ENCODE measurements around the gene TSKS. TPM values are rescaled to one million over a fixed set of nuclear protein-coding genes. Genes with fewer than 3 reads are reported as not detected.

The TSKS gene, protein sequence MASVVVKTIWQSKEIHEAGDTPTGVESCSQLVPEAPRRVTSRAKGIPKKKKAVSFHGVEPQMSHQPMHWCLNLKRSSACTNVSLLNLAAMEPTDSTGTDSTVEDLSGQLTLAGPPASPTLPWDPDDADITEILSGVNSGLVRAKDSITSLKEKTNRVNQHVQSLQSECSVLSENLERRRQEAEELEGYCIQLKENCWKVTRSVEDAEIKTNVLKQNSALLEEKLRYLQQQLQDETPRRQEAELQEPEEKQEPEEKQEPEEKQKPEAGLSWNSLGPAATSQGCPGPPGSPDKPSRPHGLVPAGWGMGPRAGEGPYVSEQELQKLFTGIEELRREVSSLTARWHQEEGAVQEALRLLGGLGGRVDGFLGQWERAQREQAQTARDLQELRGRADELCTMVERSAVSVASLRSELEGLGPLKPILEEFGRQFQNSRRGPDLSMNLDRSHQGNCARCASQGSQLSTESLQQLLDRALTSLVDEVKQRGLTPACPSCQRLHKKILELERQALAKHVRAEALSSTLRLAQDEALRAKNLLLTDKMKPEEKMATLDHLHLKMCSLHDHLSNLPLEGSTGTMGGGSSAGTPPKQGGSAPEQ
- 1.1 TPM for total RNA-seq

DNA sequence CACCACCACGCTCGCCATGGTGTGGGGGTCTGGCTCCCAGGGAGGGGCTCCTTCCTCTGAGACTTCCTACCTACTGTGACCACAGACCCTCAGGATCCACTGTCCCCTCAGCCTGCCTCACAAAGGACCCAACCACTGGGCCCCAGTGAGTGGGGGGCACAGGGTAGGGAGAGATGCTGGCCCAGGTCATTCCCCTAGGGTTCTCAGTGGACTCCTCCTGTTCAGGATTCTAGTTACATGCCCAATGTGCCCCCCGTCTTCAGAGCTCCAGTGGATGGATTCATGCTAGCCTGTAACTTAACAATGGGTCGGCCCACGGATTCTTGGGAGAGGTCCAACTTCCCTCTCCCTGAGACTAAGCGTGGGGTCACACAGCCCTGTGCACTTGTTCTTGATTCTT, at the start of gene TSKS:
Gene TSKS (minus strand): TSS at position 77 of the 400 bp plus-strand sequence. CDS start 59 bp downstream, at position 18.
- DNase-seq (ENCODE audit: low read depth in 2 of 3, low spot score in 2 of 3): no peak

DNA sequence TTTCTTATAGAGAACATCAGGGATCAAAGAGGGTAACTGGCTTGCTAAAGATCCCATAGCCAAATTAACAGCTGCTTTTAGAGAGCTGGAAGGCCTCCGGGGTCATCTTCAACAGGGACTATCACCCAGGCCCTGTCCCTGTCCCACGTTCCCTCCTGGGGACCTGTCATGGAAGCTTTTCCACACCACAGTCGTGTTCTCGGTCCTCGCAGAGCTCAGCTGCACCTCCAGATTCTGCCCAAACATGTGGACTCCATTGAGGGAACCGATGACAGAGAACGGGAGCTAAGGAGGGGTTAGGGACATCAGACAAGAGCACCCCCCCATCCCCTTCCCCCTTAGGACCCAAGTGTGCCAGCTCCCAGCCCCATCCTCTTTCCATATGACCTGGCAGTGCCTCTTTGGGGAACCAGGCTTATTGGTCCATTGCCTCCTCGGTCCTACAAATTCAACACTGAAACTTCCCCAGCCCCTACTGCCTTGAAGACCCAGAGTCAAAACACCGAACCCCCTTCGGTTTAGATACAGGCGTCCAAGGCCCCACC, 49.4 kb upstream of the TSKS start:
- no peak for DNase-seq (ENCODE audit: low read depth in 2 of 3, low spot score in 2 of 3)

DNA sequence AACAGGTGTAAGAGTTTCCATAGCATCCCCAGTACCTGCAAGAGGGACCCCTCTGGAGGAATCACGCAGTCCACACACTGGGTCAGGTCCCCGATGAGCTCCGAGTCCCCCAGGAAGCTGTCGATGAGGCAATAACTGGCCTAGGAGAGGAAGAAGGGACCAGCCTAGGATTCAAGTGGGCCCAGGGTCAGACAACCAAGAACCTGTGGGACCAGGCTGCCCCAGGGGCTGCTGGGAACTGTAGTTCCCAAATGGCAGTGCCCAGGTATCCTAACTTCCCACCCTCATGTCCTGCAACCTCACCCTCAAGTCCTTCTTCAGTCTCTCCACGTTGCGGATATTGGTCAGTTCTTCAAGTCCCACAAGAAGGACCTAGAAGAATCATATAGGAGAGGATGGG, 48.2 kb upstream of the TSKS start:
- DNase-seq (ENCODE audit: low read depth in 2 of 3, low spot score in 2 of 3): no peak

DNA sequence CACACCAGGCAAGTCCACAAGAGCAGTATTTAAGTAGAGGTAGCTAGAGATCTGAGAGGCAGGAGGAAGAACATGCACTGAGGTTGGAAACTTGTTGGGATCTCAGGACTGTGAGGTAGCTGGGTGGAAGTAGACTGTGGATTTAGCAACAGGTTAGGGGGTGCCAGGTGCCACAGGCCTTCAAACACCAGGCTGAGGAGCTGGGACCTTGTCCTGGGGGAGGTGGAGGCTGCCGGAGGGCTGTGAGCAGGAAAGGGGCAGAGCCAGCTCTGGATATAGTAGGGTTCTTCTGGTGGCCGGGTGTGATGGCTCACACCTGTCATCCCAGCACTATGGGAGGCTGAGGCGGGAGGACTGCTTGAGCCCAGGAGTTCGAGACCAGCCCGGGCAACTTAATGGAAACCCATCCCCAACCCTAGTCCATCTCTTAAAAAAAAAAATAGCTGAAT, 46.9 kb upstream of the TSKS start:
- DNase-seq (ENCODE audit: low read depth in 2 of 3, low spot score in 2 of 3): no peak

DNA sequence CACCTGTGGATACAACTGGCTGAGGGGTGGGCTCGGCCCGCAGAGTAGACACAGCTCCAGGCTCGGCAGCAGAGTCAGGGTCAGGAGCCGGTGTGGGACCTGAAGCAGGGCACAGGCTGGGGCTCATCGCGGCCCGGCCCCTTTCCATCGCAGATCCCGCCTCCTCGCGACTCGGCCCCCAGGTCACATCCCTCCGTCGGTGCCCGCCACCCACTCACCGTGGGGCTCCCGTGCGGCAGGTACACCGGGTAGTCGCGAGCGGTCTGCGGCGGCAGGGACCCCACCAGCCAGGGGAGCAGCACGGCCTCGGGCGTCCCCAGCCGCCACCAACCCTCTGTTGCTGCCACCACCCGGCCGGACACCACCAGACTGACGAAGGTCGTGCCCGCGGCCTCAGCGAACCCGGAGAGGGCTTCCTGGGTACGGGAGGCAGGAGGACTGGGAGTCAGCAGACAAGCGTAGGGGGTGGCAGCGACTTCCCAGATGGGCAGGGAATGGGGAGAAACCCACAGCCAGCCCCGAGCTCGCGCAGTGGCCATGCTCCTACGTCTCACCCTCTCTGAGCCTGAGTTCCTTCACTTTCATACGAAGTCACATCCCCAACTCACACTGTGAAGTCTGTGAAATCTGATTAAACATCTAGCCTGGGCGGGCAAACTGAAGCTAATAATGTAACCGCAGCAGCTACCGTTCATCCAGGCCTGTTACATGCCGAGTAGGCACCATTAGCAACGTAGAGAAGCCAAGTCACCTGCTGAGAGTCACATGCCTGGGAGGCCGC, 46.2 kb upstream of the TSKS start:
- peak in 1 of 3 donors; percentile 40 for DNase-seq (ENCODE audit: low read depth in 2 of 3, low spot score in 2 of 3)

DNA sequence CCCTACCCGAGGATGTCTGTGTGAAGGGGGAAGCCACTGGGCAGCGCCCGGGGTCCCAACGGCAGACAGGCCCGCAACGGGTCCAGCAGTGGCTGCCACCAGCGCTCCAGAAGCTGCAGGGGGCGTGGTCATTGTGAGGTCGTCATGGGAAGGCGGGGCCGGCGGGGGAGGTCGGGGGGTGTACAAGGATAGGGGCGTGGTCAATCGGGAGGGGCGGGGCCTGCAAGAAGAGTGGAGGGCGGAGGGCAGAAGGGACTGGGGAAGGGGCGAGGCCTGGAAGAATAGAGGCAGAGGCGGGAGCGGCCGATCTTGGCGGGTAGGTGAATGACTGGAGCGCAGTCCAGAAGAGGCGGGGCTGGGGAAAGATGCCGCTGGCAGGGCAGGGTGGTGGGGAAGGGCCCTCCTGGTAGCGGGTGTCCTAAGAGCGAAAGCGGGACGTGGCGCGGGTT, 45.6 kb upstream of the TSKS start:
- peak; percentile 69 to 93 (median 89) for DNase-seq (ENCODE audit: low read depth in 2 of 3, low spot score in 2 of 3)

DNA sequence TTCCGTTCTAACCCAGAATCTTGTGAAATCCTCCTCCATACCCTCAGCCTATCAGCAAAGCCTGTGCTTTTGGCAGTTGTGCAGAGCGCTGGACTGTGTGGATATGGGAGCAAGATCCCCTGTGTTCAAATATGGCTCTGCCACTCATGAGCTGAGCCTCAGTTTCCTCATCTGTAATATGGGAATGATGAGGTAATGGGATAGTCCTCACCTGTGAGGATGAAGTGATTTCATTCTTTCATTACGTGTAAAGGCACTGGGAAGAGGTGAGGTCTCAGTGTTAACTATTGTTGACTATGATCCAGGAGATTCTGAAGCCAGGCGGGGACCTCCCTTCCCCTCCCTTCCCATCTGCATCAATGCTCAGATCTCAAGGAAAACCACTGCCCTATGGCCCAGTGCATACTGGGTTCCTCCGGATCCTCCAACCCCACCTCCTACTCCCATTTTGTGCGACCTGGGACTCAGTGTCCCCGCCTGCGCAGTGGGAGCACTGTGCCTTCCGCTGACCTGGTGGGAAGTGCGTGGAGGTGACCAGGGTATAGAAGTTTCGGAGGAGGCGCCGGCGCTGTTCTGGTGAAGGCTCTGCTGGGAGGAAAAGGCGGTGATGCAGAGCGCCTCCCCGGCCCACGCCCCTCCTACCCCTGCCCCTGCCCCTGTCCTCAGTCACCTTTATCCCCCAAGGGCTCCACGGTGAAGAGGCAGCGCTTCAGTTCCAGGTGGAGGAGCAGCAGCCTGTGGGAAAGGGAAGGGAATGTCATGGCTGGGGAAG, 45.0 kb upstream of the TSKS start:
- DNase-seq (ENCODE audit: low read depth in 2 of 3, low spot score in 2 of 3): no peak

DNA sequence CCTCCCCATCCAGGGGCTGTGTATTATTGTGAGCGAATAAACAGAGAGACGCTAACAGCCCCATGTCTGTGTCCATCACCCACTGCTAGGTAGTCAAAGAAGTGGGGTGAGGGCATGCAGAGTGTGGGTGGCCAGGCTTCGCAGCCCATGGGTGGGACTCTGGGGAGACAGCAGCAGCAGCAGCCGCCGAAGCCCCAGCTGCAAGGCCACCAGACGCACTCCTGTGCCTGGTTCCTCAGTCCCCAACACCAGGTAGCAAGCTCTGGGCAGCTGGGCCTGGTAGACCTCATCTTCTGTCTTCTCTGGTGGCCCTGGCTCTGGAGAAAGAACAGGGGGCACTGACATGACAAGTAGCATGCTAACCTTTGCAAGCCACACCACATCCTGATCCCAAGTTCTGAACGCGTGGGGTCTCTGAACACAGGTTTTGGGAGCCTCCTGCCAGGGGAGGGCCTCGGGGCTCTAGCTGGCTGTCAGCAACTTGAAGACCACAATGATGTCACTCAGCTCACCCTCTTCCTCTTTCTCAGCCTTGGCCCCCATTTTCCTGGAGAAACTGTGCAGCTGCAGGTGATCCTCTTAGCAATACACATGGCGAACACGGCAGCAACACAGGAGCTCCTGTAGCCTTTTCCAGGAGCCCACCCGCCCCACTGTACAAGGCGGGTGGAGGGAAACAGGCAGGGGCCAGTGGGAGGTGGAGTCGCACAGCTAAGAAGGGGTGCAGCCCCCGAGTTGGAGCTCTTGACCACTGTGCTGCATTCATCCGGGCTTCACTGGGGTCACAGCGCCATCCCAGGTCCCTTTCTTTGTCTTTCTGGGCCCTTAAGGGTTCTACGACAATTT, 44.2 kb upstream of the TSKS start:
- peak in 2 of 3 donors; percentile 75 to 82 for DNase-seq (ENCODE audit: low read depth in 2 of 3, low spot score in 2 of 3)

DNA sequence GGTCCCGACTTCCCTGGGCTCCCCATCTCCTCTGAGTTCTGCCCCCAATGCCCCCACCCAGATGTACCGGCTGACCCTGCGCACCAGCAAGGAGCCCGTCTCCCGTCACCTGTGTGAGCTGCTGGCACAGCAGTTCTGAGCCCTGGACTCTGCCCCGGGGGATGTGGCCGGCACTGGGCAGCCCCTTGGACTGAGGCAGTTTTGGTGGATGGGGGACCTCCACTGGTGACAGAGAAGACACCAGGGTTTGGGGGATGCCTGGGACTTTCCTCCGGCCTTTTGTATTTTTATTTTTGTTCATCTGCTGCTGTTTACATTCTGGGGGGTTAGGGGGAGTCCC, 43.5 kb upstream of the TSKS start:
- DNase-seq (ENCODE audit: low read depth in 2 of 3, low spot score in 2 of 3): no peak

DNA sequence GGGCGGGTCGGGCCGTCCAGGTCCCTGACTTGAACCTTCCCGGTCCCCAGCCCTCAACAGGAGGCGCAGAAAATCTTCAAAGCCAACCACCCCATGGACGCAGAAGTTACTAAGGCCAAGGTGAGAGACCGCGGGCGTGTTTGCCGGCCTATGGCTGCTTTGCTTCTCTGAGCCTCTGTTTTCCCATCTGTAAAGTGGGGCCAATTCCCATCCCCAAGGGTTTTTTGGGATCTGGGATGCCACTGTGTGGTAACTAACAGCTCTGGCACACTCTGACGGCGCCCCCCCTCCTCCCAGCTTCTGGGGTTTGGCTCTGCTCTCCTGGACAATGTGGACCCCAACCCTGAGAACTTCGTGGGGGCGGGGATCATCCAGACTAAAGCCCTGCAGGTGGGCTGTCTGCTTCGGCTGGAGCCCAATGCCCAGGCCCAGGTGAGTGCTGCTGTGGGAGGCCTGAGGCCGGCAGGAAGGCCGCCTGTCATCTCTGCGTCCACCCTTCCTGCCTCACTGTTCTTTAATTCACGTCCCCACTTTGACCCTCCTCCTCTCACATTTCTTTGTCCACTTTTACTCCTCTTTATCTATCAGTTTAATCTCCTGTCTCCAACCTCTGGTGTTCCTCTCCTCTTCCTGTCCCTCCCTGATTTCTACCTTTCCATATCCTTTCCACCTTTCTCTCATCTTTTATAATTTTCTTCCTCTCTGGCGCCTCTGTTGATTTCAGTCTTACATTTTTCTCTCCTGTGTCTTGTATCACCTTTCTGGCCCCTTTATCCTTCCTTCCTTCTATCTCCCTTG, 42.9 kb upstream of the TSKS start:
- no peak for DNase-seq (ENCODE audit: low read depth in 2 of 3, low spot score in 2 of 3)

DNA sequence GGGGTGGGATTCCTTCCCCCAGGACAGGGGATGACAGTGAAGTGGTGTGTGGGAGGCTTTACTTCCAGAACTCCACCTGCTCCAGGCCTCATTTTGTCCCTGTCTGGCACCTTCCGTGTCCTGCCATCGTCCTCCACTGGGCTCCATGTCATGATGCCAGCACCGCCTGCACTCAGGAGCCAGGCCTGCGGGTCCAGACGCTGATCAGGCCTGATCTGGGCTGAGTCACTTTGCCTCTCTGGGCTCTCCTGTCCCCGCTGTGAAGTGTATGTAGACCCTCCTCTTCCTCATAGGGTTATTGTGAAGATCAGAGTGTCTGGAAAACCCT, 40.4 kb upstream of the TSKS start:
- DNase-seq (ENCODE audit: low read depth in 2 of 3, low spot score in 2 of 3): no peak

DNA sequence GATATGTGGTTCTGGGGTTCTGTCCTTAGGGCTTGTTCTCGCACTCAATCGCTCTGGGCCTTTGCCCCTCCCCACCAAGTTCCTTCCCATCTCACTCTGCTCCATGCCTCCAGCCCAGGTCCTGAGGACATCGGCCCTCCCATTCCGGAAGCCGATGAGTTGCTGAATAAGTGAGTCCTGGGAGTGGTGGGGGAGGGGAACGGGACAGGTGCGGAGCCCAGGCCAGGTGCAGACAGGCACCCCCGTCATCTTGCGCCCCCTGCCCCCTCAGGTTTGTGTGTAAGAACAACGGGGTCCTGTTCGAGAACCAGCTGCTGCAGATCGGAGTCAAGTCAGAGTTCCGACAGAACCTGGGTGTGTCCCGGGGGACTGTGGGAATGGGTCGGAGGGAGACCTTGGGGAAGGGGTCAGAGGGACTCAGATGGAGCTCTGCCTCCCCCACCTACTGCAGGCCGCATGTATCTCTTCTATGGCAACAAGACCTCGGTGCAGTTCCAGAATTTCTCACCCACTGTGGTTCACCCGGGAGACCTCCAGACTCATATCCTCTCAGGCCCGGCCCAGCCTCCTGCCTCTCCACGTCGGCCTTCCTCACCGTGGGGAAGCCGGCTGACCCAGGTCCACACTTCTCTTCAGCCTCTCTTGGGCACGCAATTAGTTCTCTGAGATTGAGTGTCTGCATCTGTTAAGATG, 39.9 kb upstream of the TSKS start:
- DNase-seq (ENCODE audit: low read depth in 2 of 3, low spot score in 2 of 3): no peak

DNA sequence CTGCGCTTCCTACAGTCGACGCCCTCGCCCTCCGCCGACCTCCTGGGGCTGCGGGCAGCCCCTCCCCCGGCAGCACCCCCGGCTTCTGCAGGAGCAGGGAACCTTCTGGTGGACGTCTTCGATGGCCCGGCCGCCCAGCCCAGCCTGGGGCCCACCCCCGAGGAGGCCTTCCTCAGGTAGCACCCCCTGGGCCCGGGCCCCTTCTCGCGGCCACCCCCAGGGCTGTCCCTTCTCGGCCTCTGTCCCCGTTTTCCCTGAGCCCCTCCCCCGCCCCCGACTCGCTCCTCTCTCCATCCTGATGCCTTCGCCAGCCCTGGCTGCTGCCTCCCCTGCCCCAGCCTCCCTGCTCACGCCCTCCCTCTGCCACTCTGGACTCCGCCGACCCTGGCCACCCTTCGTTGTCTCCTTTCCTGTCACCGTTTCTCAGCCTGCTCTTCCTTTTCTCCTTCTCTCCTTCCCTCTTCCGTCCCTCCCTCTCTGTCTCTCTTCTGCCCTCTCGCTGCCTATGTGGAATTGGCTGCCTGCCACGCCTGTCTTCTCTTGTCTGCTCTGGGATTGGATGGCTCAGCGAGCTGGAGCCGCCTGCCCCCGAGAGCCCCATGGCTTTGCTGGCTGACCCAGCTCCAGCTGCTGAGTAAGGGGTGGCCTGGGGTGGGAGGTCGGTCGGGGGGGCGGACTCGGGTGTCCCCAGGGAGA, 39.0 kb upstream of the TSKS start:
- DNase-seq (ENCODE audit: low read depth in 2 of 3, low spot score in 2 of 3): no peak

DNA sequence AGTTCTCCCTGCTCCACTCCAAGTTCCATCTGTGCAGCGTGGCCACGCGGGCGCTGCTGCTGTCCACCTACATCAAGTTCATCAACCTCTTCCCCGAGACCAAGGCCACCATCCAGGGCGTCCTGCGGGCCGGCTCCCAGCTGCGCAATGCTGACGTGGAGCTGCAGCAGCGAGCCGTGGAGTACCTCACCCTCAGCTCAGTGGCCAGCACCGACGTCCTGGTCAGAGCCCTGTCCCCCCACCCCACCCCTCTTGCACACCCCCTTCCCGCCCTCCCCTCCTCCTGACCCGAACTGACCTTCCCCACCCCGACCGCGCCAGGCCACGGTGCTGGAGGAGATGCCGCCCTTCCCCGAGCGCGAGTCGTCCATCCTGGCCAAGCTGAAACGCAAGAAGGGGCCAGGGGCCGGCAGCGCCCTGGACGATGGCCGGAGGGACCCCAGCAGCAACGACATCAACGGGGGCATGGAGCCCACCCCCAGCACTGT, 38.3 kb upstream of the TSKS start:
- DNase-seq (ENCODE audit: low read depth in 2 of 3, low spot score in 2 of 3): no peak

DNA sequence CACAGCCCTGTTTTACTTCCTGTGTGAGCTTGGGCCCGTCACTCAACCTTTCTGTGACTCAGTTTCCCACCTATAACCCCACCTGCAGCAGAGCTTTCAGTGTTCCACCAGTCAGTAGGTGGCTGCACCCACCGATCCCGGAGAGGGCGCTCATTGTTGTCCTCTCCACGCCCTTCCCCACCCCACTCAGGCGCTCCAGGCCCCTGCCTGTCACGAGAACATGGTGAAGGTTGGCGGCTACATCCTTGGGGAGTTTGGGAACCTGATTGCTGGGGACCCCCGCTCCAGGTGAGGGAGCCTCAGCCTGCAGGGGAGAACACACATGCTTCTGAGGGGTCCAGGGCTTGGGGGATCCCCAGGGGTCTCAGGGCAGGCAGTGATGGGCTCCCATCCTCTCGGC, 37.7 kb upstream of the TSKS start:
- DNase-seq (ENCODE audit: low read depth in 2 of 3, low spot score in 2 of 3): no peak

DNA sequence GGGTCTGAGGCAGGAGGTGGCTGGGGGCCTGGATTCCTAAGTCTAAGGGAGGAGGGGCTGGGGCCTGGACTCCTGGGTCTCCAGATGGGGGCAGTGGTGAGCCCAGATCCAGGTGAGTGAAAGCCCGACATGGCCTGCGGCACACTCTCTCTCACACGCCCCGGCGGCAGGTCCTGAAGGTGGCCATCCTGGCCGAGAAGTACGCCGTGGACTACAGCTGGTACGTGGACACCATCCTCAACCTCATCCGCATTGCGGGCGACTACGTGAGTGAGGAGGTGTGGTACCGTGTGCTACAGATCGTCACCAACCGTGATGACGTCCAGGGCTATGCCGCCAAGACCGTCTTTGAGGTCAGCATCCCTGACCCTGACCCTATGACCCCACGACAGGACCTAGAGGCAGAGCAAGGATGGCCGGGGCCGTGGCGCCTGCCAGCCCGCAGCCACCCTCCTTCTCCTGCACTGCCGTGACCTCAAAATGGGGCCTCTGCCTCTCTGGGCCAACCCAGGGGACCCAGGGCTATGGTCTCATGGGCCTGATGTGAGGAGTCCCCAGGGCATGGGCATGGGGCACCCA, 36.8 kb upstream of the TSKS start:
- DNase-seq (ENCODE audit: low read depth in 2 of 3, low spot score in 2 of 3): no peak

DNA sequence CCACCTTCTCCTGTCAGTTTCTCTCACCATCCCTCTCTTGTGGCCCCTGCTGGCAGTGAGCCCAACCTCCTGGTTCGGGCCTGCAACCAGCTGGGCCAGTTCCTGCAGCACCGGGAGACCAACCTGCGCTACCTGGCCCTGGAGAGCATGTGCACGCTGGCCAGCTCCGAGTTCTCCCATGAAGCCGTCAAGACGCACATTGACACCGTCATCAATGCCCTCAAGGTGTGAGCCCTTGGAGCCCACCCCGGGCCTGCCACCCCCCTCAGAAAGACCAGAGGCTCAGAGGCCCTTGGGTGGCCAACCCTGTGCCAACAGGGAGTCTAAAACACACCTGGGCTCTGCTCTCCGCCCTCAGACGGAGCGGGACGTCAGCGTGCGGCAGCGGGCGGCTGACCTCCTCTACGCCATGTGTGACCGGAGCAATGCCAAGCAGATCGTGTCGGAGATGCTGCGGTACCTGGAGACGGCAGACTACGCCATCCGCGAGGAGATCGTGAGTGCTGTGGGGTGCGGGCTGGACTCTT, 36.2 kb upstream of the TSKS start:
- DNase-seq (ENCODE audit: low read depth in 2 of 3, low spot score in 2 of 3): no peak

All from hematopoietic multipotent progenitor cell (in vitro differentiated cells).